ENCODE data around the gene IL17RD.

IL17RD gene

DNA sequence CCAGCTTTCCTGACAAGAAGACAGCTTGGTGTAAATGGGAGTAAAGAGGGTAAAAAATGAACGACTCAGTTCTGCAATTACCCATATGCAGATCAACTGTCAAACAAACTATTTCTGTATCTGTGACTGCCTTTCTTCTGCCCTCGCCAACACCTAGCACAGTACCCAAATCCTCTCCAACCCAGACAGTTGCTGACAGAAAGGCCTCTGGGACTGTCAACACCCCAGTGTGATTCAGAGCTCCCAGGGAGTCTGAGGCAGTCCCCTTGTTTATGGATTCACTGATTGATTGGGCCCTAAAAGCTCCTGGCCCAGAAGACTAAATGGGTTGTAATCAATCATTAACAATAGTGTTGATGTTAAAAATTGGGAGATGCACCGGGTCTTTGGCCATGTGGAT lies 20.2 kb downstream of the IL17RD start:
- Histone ChIP-seq H2BK120ac (ENCODE audit: low read depth, low read length) (no peak overlapping the region), H3K14ac (ENCODE audit: low read length) (no peak overlapping the region), H2BK5ac (ENCODE audit: low read length) (no peak overlapping the region), H3K4me3 (ENCODE audit: low read length in 2 of 2) (no peak overlapping the region), H3K18ac (ENCODE audit: low read length) (no peak overlapping the region), H3K27ac (replicated peaks; ENCODE audit: low read length) (no peak overlapping the region), H4K8ac (ENCODE audit: low read depth, low read length) (no peak overlapping the region), H4K91ac (ENCODE audit: low read depth, low read length, poor library complexity) (no peak overlapping the region), H3K23ac (ENCODE audit: low read depth, low read length, poor library complexity) (no peak overlapping the region), H3K4ac (ENCODE audit: low read length) (no peak overlapping the region), H2AFZ (ENCODE audit: low read length) (no peak overlapping the region), H2AK5ac (ENCODE audit: low read depth, low read length) (no peak overlapping the region), H2BK15ac (ENCODE audit: low read length) (no peak overlapping the region), H3K4me1 (ENCODE audit: control insufficient read depth in 2 of 2, insufficient read depth in 1 of 2, low read depth in 1 of 2, low read length in 2 of 2) (peaks cover 0 to 15% of the 10 kb centered on the region in 2 donors), H3K9ac (ENCODE audit: low read depth, low read length, poor library complexity) (no peak overlapping the region), H3K79me1 (ENCODE audit: low read depth, low read length) (peaks cover 9% of the 10 kb centered on the region), H3K27me3 (ENCODE audit: control insufficient read depth in 3 of 3, insufficient read depth in 3 of 3, low read depth in 1 of 3, low read length in 3 of 3) (no peaks in the 10 kb centered on the region), H3K36me3 (replicated peaks in 1 of 2; ENCODE audit: control insufficient read depth in 2 of 2, insufficient read depth in 2 of 2, low read length in 2 of 2) (peaks cover 3 to 23% of the 10 kb centered on the region in 2 donors), H3K4me2 (ENCODE audit: insufficient read depth, low read length, poor library complexity, severe bottlenecking) (no peak overlapping the region), H3K9me3 (replicated peaks in 1 of 2; ENCODE audit: control insufficient read depth in 2 of 2, insufficient read depth in 1 of 2, low read depth in 1 of 2, low read length in 2 of 2) (no peaks in the 10 kb centered on the region), H2BK12ac (ENCODE audit: low read length) (no peak overlapping the region)
- no peak for DNase-seq (ENCODE audit: low spot score)
- no CpG with 5 or more reads among the region's 3 CpGs for WGBS, 2 donors (ENCODE audit: extremely low coverage in 2 of 2, insufficient read length in 2 of 2, insufficient replicate concordance in 1 of 2)

DNA sequence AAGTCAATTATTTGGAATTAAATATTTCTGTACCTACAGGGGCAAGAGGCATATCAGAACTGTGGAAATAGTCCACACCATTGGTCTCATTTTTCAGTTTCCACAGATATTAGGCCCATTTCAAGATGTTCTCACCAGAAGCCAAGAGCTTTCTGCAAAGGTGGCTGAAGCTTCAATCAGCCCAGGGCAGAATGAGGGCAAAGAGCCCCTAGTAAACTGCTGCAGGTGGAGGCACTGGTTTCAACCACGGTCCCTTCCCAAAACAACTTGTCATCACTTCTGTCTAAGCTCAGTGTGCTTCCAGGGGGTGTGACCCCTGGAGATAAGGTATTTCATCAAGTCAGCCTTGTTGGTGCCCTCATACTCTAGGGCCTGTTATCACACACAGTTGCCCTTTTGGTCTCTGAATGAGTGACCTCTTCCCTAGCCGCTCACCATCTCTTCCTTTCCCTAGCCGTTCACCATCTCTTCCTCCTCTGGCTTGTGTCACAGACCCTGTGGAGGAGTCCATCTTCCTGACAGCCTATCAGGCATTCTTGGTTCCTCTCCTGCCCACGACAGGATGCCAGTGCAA lies 21.2 kb downstream of the IL17RD start:
- DNase-seq (ENCODE audit: low spot score), result no peak
- H2BK120ac ChIP-seq (ENCODE audit: low read depth, low read length), result no peak overlapping the region
- H3K14ac ChIP-seq (ENCODE audit: low read length), result no peak overlapping the region

GRCh38 chr3:57142411-57142723 lies 22.8 kb downstream of the IL17RD start:
- no peak overlapping the region for H3K14ac ChIP-seq (ENCODE audit: low read length)
- H3K9ac ChIP-seq (ENCODE audit: low read depth, low read length, poor library complexity), result no peak overlapping the region
- H3K79me1 ChIP-seq (ENCODE audit: low read depth, low read length), result peaks cover 3% of the 10 kb centered on the region
- H2BK12ac ChIP-seq (ENCODE audit: low read length), result no peak overlapping the region
- H3K27me3 ChIP-seq (ENCODE audit: control insufficient read depth in 3 of 3, insufficient read depth in 3 of 3, low read depth in 1 of 3, low read length in 3 of 3), result no peaks in the 10 kb centered on the region
- H3K4me2 ChIP-seq (ENCODE audit: insufficient read depth, low read length, poor library complexity, severe bottlenecking), result no peak overlapping the region
- H3K23ac ChIP-seq (ENCODE audit: low read depth, low read length, poor library complexity), result no peak overlapping the region
- H3K9me3 ChIP-seq (replicated peaks in 1 of 2; ENCODE audit: control insufficient read depth in 2 of 2, insufficient read depth in 1 of 2, low read depth in 1 of 2, low read length in 2 of 2), result no peaks in the 10 kb centered on the region
- no peak overlapping the region for H3K4ac ChIP-seq (ENCODE audit: low read length)
- no peak overlapping the region for H4K8ac ChIP-seq (ENCODE audit: low read depth, low read length)
- H2BK15ac ChIP-seq (ENCODE audit: low read length), result no peak overlapping the region
- no peak overlapping the region for H3K18ac ChIP-seq (ENCODE audit: low read length)
- no peak overlapping the region for H2BK5ac ChIP-seq (ENCODE audit: low read length)
- H3K36me3 ChIP-seq (replicated peaks in 1 of 2; ENCODE audit: control insufficient read depth in 2 of 2, insufficient read depth in 2 of 2, low read length in 2 of 2), result peaks cover 0 to 8% of the 10 kb centered on the region in 2 donors
- no peak overlapping the region for H4K91ac ChIP-seq (ENCODE audit: low read depth, low read length, poor library complexity)
- no peak for DNase-seq (ENCODE audit: low spot score)
- H2AK5ac ChIP-seq (ENCODE audit: low read depth, low read length), result no peak overlapping the region
- H3K4me3 ChIP-seq (ENCODE audit: low read length in 2 of 2), result no peak overlapping the region
- H3K27ac ChIP-seq (replicated peaks; ENCODE audit: low read length), result no peak overlapping the region
- H3K4me1 ChIP-seq (ENCODE audit: control insufficient read depth in 2 of 2, insufficient read depth in 1 of 2, low read depth in 1 of 2, low read length in 2 of 2), result peaks cover 0 to 12% of the 10 kb centered on the region in 2 donors
- no peak overlapping the region for H2AFZ ChIP-seq (ENCODE audit: low read length)
- no peak overlapping the region for H2BK120ac ChIP-seq (ENCODE audit: low read depth, low read length)
- WGBS, 2 donors (ENCODE audit: extremely low coverage in 2 of 2, insufficient read length in 2 of 2, insufficient replicate concordance in 1 of 2), result no CpG with 5 or more reads among the region's 11 CpGs

More for the DNA sequence above, 21.2 kb downstream of the IL17RD start:
- Histone ChIP-seq H2AK5ac (ENCODE audit: low read depth, low read length) (no peak overlapping the region), H3K23ac (ENCODE audit: low read depth, low read length, poor library complexity) (no peak overlapping the region), H3K4me1 (ENCODE audit: control insufficient read depth in 2 of 2, insufficient read depth in 1 of 2, low read depth in 1 of 2, low read length in 2 of 2) (peaks cover 0 to 11% of the 10 kb centered on the region in 2 donors), H3K79me1 (ENCODE audit: low read depth, low read length) (peaks cover 8% of the 10 kb centered on the region), H4K8ac (ENCODE audit: low read depth, low read length) (no peak overlapping the region), H2BK12ac (ENCODE audit: low read length) (no peak overlapping the region), H3K4me2 (ENCODE audit: insufficient read depth, low read length, poor library complexity, severe bottlenecking) (no peak overlapping the region), H3K9ac (ENCODE audit: low read depth, low read length, poor library complexity) (no peak overlapping the region), H3K27ac (replicated peaks; ENCODE audit: low read length) (no peak overlapping the region), H3K18ac (ENCODE audit: low read length) (no peak overlapping the region), H3K36me3 (replicated peaks in 1 of 2; ENCODE audit: control insufficient read depth in 2 of 2, insufficient read depth in 2 of 2, low read length in 2 of 2) (peaks cover 0 to 15% of the 10 kb centered on the region in 2 donors), H2AFZ (ENCODE audit: low read length) (no peak overlapping the region), H2BK15ac (ENCODE audit: low read length) (no peak overlapping the region), H2BK5ac (ENCODE audit: low read length) (no peak overlapping the region), H3K27me3 (ENCODE audit: control insufficient read depth in 3 of 3, insufficient read depth in 3 of 3, low read depth in 1 of 3, low read length in 3 of 3) (no peaks in the 10 kb centered on the region), H3K4ac (ENCODE audit: low read length) (no peak overlapping the region), H3K4me3 (ENCODE audit: low read length in 2 of 2) (no peak overlapping the region), H3K9me3 (replicated peaks in 1 of 2; ENCODE audit: control insufficient read depth in 2 of 2, insufficient read depth in 1 of 2, low read depth in 1 of 2, low read length in 2 of 2) (no peaks in the 10 kb centered on the region), H4K91ac (ENCODE audit: low read depth, low read length, poor library complexity) (no peak overlapping the region)
- no CpG with 5 or more reads among the region's 4 CpGs for WGBS, 2 donors (ENCODE audit: extremely low coverage in 2 of 2, insufficient read length in 2 of 2, insufficient replicate concordance in 1 of 2)

GRCh38 chr3:57141719-57142410 lies 23.3 kb downstream of the IL17RD start:
- Histone ChIP-seq H3K79me1 (ENCODE audit: low read depth, low read length) (peaks cover 3% of the 10 kb centered on the region), H2AK5ac (ENCODE audit: low read depth, low read length) (no peak overlapping the region), H3K14ac (ENCODE audit: low read length) (no peak overlapping the region), H2BK12ac (ENCODE audit: low read length) (no peak overlapping the region), H3K18ac (ENCODE audit: low read length) (no peak overlapping the region), H4K8ac (ENCODE audit: low read depth, low read length) (no peak overlapping the region), H3K36me3 (replicated peaks in 1 of 2; ENCODE audit: control insufficient read depth in 2 of 2, insufficient read depth in 2 of 2, low read length in 2 of 2) (peaks cover 0 to 8% of the 10 kb centered on the region in 2 donors), H3K4ac (ENCODE audit: low read length) (no peak overlapping the region), H3K4me3 (ENCODE audit: low read length in 2 of 2) (no peak overlapping the region), H2BK5ac (ENCODE audit: low read length) (no peak overlapping the region), H3K9ac (ENCODE audit: low read depth, low read length, poor library complexity) (no peak overlapping the region), H3K27me3 (ENCODE audit: control insufficient read depth in 3 of 3, insufficient read depth in 3 of 3, low read depth in 1 of 3, low read length in 3 of 3) (no peaks in the 10 kb centered on the region), H2BK120ac (ENCODE audit: low read depth, low read length) (no peak overlapping the region), H3K9me3 (replicated peaks in 1 of 2; ENCODE audit: control insufficient read depth in 2 of 2, insufficient read depth in 1 of 2, low read depth in 1 of 2, low read length in 2 of 2) (no peaks in the 10 kb centered on the region), H3K4me2 (ENCODE audit: insufficient read depth, low read length, poor library complexity, severe bottlenecking) (no peak overlapping the region), H2BK15ac (ENCODE audit: low read length) (no peak overlapping the region), H3K27ac (replicated peaks; ENCODE audit: low read length) (peak overlapping the region; percentile 21), H2AFZ (ENCODE audit: low read length) (no peak overlapping the region), H3K4me1 (ENCODE audit: control insufficient read depth in 2 of 2, insufficient read depth in 1 of 2, low read depth in 1 of 2, low read length in 2 of 2) (peaks cover 0 to 17% of the 10 kb centered on the region in 2 donors), H3K23ac (ENCODE audit: low read depth, low read length, poor library complexity) (no peak overlapping the region), H4K91ac (ENCODE audit: low read depth, low read length, poor library complexity) (no peak overlapping the region)
- no CpG with 5 or more reads among the region's 5 CpGs for WGBS, 2 donors (ENCODE audit: extremely low coverage in 2 of 2, insufficient read length in 2 of 2, insufficient replicate concordance in 1 of 2)
- DNase-seq (ENCODE audit: low spot score), result no peak
